Spleen (tissue), 11 donors: ENCODE data around the gene TBL1X. TPM values are rescaled to one million over a fixed set of nuclear protein-coding genes. Genes with fewer than 3 reads are reported as not detected.

Experiments
- DNase-seq: peaks from one replicate; pipeline ENCODE4 v3.0.0-alpha.2; 2020
- H3K27ac ChIP-seq, 8 donors: fragments of 200-600 bp; sonication (generic) in 7 of 8; 1 replicate in 4 of 8; 2 replicates in 4 of 8; pipeline versions ENCODE4 v1.5.0 to v1.8.0; 2016 to 2021; ENCODE audit warnings: inconsistent platforms in 4 of 8, mild to moderate bottlenecking in 4 of 8, moderate library complexity in 1 of 8
- H3K27me3 ChIP-seq, 7 donors: fragments of 200-600 bp; sonication (generic) in 6 of 7; replicated peaks in 1 of 7; 1 replicate in 4 of 7; 2 replicates in 3 of 7; pipeline versions ENCODE4 v1.5.0 to v1.8.0; 2016 to 2021; ENCODE audit warnings: inconsistent platforms in 3 of 7, mild to moderate bottlenecking in 1 of 7
- H3K36me3 ChIP-seq, 6 donors: fragments of 200-600 bp; sonication (generic) in 5 of 6; 1 replicate in 4 of 6; 2 replicates in 2 of 6; pipeline versions ENCODE4 v1.5.0 to v1.8.0; 2016 to 2021; ENCODE audit warnings: inconsistent platforms in 2 of 6
- H3K4me1 ChIP-seq, 6 donors: fragments of 200-600 bp; sonication (generic) in 5 of 6; 1 replicate in 3 of 6; 2 replicates in 3 of 6; pipeline versions ENCODE4 v1.5.0 to v1.8.0; 2016 to 2021; ENCODE audit warnings: inconsistent platforms in 3 of 6
- H3K4me3 ChIP-seq, 8 donors: fragments of 200-600 bp; sonication (generic) in 7 of 8; 1 replicate in 4 of 8; 2 replicates in 4 of 8; pipeline versions ENCODE4 v1.5.0 to v1.8.0; 2016 to 2021; ENCODE audit warnings: inconsistent platforms in 4 of 8, mild to moderate bottlenecking in 4 of 8, moderate library complexity in 2 of 8
- H3K9me3 ChIP-seq, 8 donors: fragments of 200-600 bp; sonication (generic) in 7 of 8; 1 replicate in 4 of 8; 2 replicates in 4 of 8; pipeline versions ENCODE4 v1.5.0 to v1.8.0; 2016 to 2021; ENCODE audit warnings: inconsistent platforms in 4 of 8
- POLR2A ChIP-seq, 3 donors: fragments of 450-650 bp; IDR thresholded peaks; one replicate each; pipeline ENCODE4 v1.5.1; 2017; ENCODE audit warnings: antibody characterized with exemption in 3 of 3, mild to moderate bottlenecking in 1 of 3
- POLR2AphosphoS5 ChIP-seq, 3 donors: sonication (generic); formaldehyde crosslinking; IDR thresholded peaks; one replicate each; pipeline ENCODE4 v1.5.1; 2017; ENCODE audit warnings: antibody characterized with exemption in 3 of 3
- WGBS, 5 donors: extraction: QIAGEN DNeasy Blood & Tissue Kit in 3 of 5; methylation state at CpG; one replicate each; pipeline versions ENCODE4 v1.1.5 to v1.1.7; 2013 to 2018; 5-methylcytosine and 5-hydroxymethylcytosine counted together
- intact Hi-C: fragments of 100-400 bp; cut with DNase I; formaldehyde crosslinking; loops from one replicate; pipeline ENCODE4 v1.15.0; 2023; ENCODE audit warnings: low total_unique reads
- polyA plus RNA-seq, 3 donors: library from polyadenylated mRNA; stranded (reverse); fragments of 200-250 nt; gene quantifications; one replicate each; pipeline ENCODE4 v1.2.1, GENCODE V29; 2013
- total RNA-seq, 7 donors: library from RNA; depleted of rRNA in 3 of 7; stranded (reverse); fragments of >200 nt in 3 of 7; fragmentation: NEBNext Ultra II Directional in 4 of 7; extraction: Animal tissue kit (Norgen Biotek cat#: 25700) in 4 of 7; gene quantifications; one replicate each; pipeline versions ENCODE4 v1.1.0 to v1.2.1, GENCODE V29; 2016 to 2021
- TF ChIP-seq, protein P1 (sequence below), 11 experiments: fragments of 200-600 bp in 7 of 11; fragments of 450-650 bp in 4 of 11; sonication (generic) in 4 of 11; IDR thresholded peaks in 8 of 11; conservative IDR thresholded peaks in 3 of 11; 1 replicate in 7 of 11; 2 replicates in 4 of 11; pipeline versions ENCODE4 v1.4.0 to v1.8.0; 2016 to 2021; ENCODE audit warnings: antibody characterized with exemption in 11 of 11, inconsistent platforms in 4 of 11, mild to moderate bottlenecking in 1 of 11
- donor health status: healthy with polysubstance abuse.
- donor health status: DM: no; HTN: no; CAD: no; lungs with moderate emphysema.
- donor health status: DM: no; HTN: no; CAD: no.
- donor health status: Bipolar disorder and iron deficiency.
- donor health status: healthy.
- donor health status: DM: no; HTN: no; CAD: no.
- donor health status: DM: yes; HTN: yes; CAD: no.

TBL1X gene
- total and polyA plus RNA-seq, 10 donors, result 3.0 to 37.2 (median 21.4) TPM

DNA sequence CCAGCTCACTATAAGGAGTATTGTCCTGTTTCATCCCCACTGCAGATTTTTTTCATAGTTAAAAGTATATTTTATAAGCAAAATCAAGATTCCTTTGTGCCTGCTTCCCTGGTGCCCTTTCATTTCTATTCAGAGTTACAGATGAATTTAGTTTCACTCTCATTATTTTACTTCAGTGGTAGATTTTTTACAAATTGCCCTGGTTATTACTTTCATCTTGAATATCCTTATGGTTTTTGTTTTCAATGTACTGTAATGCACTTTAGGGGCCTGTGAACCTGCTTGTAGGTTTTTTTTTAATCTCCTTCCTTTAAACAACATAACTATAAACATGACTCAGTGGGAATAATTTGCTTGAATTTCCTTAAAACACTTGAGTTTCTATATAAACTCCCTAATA, 174.0 kb downstream of the TBL1X start:
- Histone ChIP-seq H3K27me3 (no peaks in the 10 kb centered on the region), H3K9me3 (no peaks in the 10 kb centered on the region), H3K4me3 (no peak overlapping the region), H3K27ac (no peak overlapping the region), H3K4me1 (peaks cover 0 to under 1% (median 0%) of the 10 kb centered on the region in 6 donors), H3K36me3 (no peaks in the 10 kb centered on the region)
- DNase-seq, result no peak
- intact Hi-C loops, result no loop called here
- TF ChIP-seq, protein P1, sequence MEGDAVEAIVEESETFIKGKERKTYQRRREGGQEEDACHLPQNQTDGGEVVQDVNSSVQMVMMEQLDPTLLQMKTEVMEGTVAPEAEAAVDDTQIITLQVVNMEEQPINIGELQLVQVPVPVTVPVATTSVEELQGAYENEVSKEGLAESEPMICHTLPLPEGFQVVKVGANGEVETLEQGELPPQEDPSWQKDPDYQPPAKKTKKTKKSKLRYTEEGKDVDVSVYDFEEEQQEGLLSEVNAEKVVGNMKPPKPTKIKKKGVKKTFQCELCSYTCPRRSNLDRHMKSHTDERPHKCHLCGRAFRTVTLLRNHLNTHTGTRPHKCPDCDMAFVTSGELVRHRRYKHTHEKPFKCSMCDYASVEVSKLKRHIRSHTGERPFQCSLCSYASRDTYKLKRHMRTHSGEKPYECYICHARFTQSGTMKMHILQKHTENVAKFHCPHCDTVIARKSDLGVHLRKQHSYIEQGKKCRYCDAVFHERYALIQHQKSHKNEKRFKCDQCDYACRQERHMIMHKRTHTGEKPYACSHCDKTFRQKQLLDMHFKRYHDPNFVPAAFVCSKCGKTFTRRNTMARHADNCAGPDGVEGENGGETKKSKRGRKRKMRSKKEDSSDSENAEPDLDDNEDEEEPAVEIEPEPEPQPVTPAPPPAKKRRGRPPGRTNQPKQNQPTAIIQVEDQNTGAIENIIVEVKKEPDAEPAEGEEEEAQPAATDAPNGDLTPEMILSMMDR (IDR thresholded peaks at IDR 0.05 in 8 of 11, conservative IDR thresholded peaks at IDR 0.05 in 3 of 11), result no peak
- no peak for TF ChIP-seq POLR2AphosphoS5 (IDR thresholded peaks at IDR 0.05)
- no peak for TF ChIP-seq POLR2A (IDR thresholded peaks at IDR 0.05)

- no peak for DNase-seq
- Histone ChIP-seq H3K27me3 (no peaks in the 10 kb centered on the region), H3K4me1 (peaks cover 0 to 9% (median 2%) of the 10 kb centered on the region in 6 donors), H3K27ac (no peak overlapping the region), H3K4me3 (no peak overlapping the region), H3K9me3 (no peaks in the 10 kb centered on the region), H3K36me3 (no peaks in the 10 kb centered on the region)
- TF ChIP-seq POLR2A (IDR thresholded peaks at IDR 0.05), result no peak
- no peak for TF ChIP-seq POLR2AphosphoS5 (IDR thresholded peaks at IDR 0.05)
- TF ChIP-seq, protein P1 (IDR thresholded peaks at IDR 0.05 in 8 of 11, conservative IDR thresholded peaks at IDR 0.05 in 3 of 11), result no peak
- 76 to 94% (median 88%) methylated on average over 13 to 14 of the region's 14 CpGs for WGBS, 5 donors
- intact Hi-C loops, result no loop called here
Observed at GRCh38 chrX:9642270-9642995, 177.6 kb downstream of the TBL1X start.

- H3K27ac ChIP-seq, result no peak overlapping the region
- 89 to 95% (median 93%) methylated on average over 4 of the region's 4 CpGs for WGBS, 5 donors
- no peak for DNase-seq
- intact Hi-C loops, result no loop called here
- no peaks in the 10 kb centered on the region for H3K36me3 ChIP-seq
- H3K4me1 ChIP-seq, result peaks cover 0 to 9% (median 2%) of the 10 kb centered on the region in 6 donors
- no peaks in the 10 kb centered on the region for H3K27me3 ChIP-seq
- H3K4me3 ChIP-seq, result no peak overlapping the region
- TF ChIP-seq, protein P1 (IDR thresholded peaks at IDR 0.05 in 8 of 11, conservative IDR thresholded peaks at IDR 0.05 in 3 of 11), result no peak
- no peak for TF ChIP-seq POLR2AphosphoS5 (IDR thresholded peaks at IDR 0.05)
- TF ChIP-seq POLR2A (IDR thresholded peaks at IDR 0.05), result no peak
- no peaks in the 10 kb centered on the region for H3K9me3 ChIP-seq
Observed at GRCh38 chrX:9643807-9644206, 178.9 kb downstream of the TBL1X start.

DNA sequence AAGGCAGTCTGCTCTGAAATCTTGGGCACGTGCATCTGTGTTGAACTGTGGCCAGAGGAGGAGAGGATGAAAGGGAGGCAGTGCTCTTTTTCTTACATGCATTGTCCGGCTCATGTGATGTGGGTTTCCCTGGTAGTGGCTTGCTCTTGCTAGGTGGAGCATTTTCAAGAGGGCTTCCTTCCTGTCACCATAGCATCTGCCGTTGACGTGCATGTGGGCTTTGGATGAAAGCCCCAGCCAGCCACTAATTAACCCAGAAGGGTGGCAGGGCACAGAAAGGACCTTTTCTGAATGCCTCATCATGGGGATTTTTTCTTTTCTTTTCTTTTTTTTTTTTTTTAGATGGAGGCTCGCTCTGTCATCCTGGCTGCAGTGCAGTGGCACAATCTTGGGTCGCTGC, 179.5 kb downstream of the TBL1X start:
- Histone ChIP-seq H3K4me3 (no peak overlapping the region), H3K27me3 (no peaks in the 10 kb centered on the region), H3K9me3 (no peaks in the 10 kb centered on the region), H3K36me3 (no peaks in the 10 kb centered on the region), H3K27ac (no peak overlapping the region), H3K4me1 (peaks cover 0 to 9% (median 2%) of the 10 kb centered on the region in 6 donors)
- TF ChIP-seq POLR2A (IDR thresholded peaks at IDR 0.05), result no peak
- TF ChIP-seq POLR2AphosphoS5 (IDR thresholded peaks at IDR 0.05), result no peak
- TF ChIP-seq, protein P1 (IDR thresholded peaks at IDR 0.05 in 8 of 11, conservative IDR thresholded peaks at IDR 0.05 in 3 of 11), result no peak
- intact Hi-C loops, result no loop called here
- WGBS, 5 donors, result 32 to 50% (median 45%) methylated on average over 3 to 6 of the region's 6 CpGs
- DNase-seq, result no peak
